Measurements from ENCODE around the gene TPRA1.

TPRA1 gene

GRCh38 chr3:127568586-127568985 is 21.9 kb downstream of the TPRA1 start:
- H3K36me3 ChIP-seq: peaks cover 20 to 42% (median 34%) of the 10 kb centered on the region in 3 donors
- no peak overlapping the region for H3K27ac ChIP-seq
- H3K4me1 ChIP-seq: no peaks in the 10 kb centered on the region
- TF ChIP-seq CTCF (IDR thresholded peaks at IDR 0.05): no peak
- no peak overlapping the region for H3K4me3 ChIP-seq
- peaks cover 0 to 13% of the 10 kb centered on the region in 2 donors for H3K27me3 ChIP-seq
- intact Hi-C loops (cut with DNase I; ENCODE audit: low total_unique reads): no loop called here
- no peak for DNase-seq
- H3K9me3 ChIP-seq: no peaks in the 10 kb centered on the region

GRCh38 chr3:127566833-127567232 is 23.7 kb downstream of the TPRA1 start:
- Histone ChIP-seq H3K27ac (no peak overlapping the region), H3K36me3 (peaks cover 8 to 24% (median 17%) of the 10 kb centered on the region in 3 donors), H3K27me3 (peaks cover 0 to 13% of the 10 kb centered on the region in 2 donors), H3K9me3 (no peaks in the 10 kb centered on the region), H3K4me3 (no peak overlapping the region), H3K4me1 (no peaks in the 10 kb centered on the region)
- intact Hi-C loops (cut with DNase I; ENCODE audit: low total_unique reads): no loop called here
- TF ChIP-seq CTCF (IDR thresholded peaks at IDR 0.05): no peak
- no peak for DNase-seq

GRCh38 chr3:127565711-127566110 is 24.8 kb downstream of the TPRA1 start:
- TF ChIP-seq CTCF (IDR thresholded peaks at IDR 0.05): no peak
- intact Hi-C loops (cut with DNase I; ENCODE audit: low total_unique reads): no loop called here
- Histone ChIP-seq H3K27ac (no peak overlapping the region), H3K9me3 (no peaks in the 10 kb centered on the region), H3K36me3 (peaks cover 2 to 13% (median 6%) of the 10 kb centered on the region in 3 donors), H3K27me3 (peaks cover 0 to 13% of the 10 kb centered on the region in 2 donors), H3K4me3 (no peak overlapping the region), H3K4me1 (no peaks in the 10 kb centered on the region)
- no peak for DNase-seq

GRCh38 chr3:127560051-127560787 is 30.3 kb downstream of the TPRA1 start:
- Histone ChIP-seq H3K4me1 (no peaks in the 10 kb centered on the region), H3K4me3 (no peak overlapping the region), H3K27me3 (no peaks in the 10 kb centered on the region), H3K9me3 (no peaks in the 10 kb centered on the region), H3K36me3 (no peaks in the 10 kb centered on the region), H3K27ac (no peak overlapping the region)
- TF ChIP-seq CTCF (IDR thresholded peaks at IDR 0.05): no peak
- no peak for DNase-seq
- intact Hi-C loops (cut with DNase I; ENCODE audit: low total_unique reads): no loop called here

- H3K4me1 ChIP-seq: peaks cover 0 to 6% (median 0%) of the 10 kb centered on the region in 4 donors
- no peak for TF ChIP-seq CTCF (IDR thresholded peaks at IDR 0.05)
- no peak for DNase-seq
- no peak overlapping the region for H3K4me3 ChIP-seq
- no peaks in the 10 kb centered on the region for H3K36me3 ChIP-seq
- H3K9me3 ChIP-seq: no peaks in the 10 kb centered on the region
- intact Hi-C loops (cut with DNase I; ENCODE audit: low total_unique reads): no loop called here
- H3K27ac ChIP-seq: no peak overlapping the region
- H3K27me3 ChIP-seq: no peaks in the 10 kb centered on the region
Measured at GRCh38 chr3:127556565-127556964, 34.0 kb downstream of the TPRA1 start.

Measured in tibial artery (tissue), 4 donors.